HL-60/S4 treated with phorbol 12-myristate 13-acetate at 8.2 ng/mL for 4 days and 3 days (cell line): ENCODE data around the gene CILP.

Experiments used
- in situ Hi-C: fragments of 300-500 bp; cut with MboI; formaldehyde crosslinking; loops from 2 replicates; pipeline ENCODE4 v1.15.0; 2022; ENCODE audit warnings: low sequenced_read_pairs

The CILP gene

GRCh38 chr15:65223996-65224395 is 12.7 kb upstream of the CILP start:
- in situ Hi-C loops, result no loop called here

- in situ Hi-C loops, result no loop called here
These were observed 11.6 kb upstream of the CILP start for GRCh38 chr15:65222891-65223290.

DNA sequence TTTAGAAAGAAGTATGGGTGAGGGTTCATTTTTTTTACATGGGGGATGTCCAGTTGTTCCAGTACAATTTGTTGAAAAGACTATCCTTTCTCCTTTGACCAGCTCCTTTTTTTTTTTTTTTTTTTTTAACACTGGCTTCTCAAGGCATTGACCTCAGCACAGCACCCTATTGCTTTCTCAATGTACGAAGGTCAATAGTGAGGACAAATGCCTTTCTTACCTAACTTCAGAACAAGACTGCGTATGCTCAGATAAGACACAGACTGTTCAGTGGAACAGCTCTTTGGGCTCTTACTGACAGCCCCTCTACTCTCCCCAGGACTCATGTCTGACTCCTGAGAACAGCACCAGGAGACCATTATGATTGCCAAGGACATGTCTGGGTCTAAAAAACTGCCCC is 10.4 kb upstream of the CILP start:
- in situ Hi-C loops, result no loop called here

- in situ Hi-C loops, result no loop called here
These were observed 7.9 kb upstream of the CILP start for GRCh38 chr15:65219137-65219536.

- in situ Hi-C loops, result no loop called here
These were observed 6.5 kb upstream of the CILP start for GRCh38 chr15:65217526-65218482.

GRCh38 chr15:65215496-65215895 is 4.2 kb upstream of the CILP start:
- in situ Hi-C loops, result no loop called here

GRCh38 chr15:65214010-65214409 is 2.7 kb upstream of the CILP start:
- in situ Hi-C loops, result no loop called here

DNA sequence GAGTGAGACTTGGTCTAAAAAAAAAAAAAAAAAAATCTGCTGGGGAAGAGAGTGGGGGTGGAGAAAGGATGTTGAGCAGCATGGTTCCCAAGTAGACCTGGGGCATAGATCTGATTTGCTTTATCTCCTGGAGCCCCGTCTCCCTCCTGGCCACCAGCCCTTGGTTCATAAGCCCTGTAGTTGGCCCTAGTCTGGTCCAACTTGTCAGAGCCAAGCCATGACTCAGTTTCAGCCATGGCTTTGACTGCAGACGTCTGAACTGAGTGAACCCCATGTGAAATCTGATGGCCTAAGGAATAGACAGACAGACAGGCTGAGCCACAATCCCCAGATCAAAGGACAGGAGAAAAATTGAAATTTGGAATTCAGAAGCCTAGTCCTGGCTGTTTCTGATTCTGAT is 2.0 kb upstream of the CILP start:
- in situ Hi-C loops, result no loop called here

DNA sequence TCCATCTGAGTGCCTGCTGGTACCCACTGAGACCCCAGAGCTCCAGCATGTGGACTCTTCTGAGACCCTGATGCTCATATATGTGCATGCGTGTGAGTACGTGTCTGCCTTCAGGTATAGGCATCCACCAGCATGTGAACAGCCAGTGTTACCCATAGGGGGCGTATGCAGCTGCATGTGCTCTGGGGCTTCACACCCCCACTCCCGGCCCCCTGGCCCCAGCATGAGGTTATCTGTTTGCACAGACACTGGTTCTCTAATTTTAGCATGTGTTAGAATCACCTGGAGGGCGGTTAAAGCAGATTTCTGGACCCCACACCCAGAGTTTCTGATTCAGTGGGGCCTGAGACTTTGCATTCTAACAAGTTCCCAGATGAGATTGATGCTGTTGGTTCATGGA is 824 bp upstream of the CILP start:
- in situ Hi-C loops, result no loop called here

DNA sequence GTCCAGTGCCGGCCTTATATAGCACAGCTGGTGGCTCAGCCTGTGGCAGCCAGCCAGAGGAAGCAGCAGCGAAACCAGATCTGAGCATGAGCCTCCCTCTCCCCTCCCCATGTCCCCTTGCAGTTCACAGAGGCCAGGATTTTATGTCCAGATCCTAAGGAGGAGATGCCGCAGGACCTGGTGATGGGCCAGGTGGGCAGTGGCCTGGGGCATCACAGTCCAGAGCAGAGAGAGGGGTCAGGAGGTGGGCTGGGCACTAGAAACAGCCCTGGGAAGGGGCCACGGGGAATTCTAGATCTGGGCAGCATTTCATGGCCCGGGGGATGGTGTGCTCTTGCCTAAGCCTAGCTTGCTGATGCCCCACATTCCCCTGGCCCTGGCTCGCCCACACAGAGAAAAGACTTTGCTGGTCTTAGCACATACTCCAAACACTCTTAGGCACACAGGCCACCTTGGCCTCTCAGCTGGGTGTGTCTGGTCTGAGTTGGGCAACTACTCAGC is 259 bp upstream of the CILP start:
- in situ Hi-C loops, result no loop called here

GRCh38 chr15:65209701-65210643 is 1.3 kb downstream of the CILP start:
- in situ Hi-C loops, result no loop called here

GRCh38 chr15:65208647-65209046 is 2.6 kb downstream of the CILP start:
- in situ Hi-C loops, result no loop called here

DNA sequence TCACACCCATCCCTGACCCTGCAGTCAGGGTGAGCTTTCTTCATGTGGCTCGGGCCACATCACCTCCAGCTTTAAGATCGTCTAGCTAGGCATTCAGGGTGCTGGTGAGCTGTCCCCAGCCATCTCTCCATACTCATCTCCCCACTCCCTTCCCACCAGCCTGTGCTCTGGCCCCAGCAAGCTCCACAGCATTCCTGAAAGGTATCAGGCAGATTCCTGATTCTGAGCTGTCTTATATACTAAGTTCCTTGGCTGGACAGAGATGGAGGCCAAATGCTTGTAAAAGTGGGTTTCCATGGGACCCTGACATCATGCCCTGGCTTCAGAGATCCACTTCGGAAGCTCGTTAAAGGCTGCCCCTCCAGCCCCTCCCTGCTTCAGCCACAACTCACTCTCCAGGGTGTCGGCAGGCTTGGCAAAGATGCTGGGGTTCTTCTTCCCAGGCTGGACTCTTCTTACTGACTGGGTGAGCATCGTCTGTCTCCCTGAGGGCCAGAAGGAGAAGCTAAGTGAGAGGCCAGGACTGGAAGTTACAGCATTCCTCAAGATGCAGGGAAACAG is 3.9 kb downstream of the CILP start:
- in situ Hi-C loops, result no loop called here

- in situ Hi-C loops, result no loop called here
These were observed 4.5 kb downstream of the CILP start for GRCh38 chr15:65206750-65207149.

- in situ Hi-C loops, result no loop called here
These were observed 6.2 kb downstream of the CILP start for GRCh38 chr15:65204931-65205660.

- in situ Hi-C loops, result no loop called here
These were observed 6.9 kb downstream of the CILP start for GRCh38 chr15:65204236-65204930.

- in situ Hi-C loops, result no loop called here
These were observed 9.4 kb downstream of the CILP start for GRCh38 chr15:65201918-65202317.

- in situ Hi-C loops, result no loop called here
These were observed 12.7 kb downstream of the CILP start for GRCh38 chr15:65198571-65198970.

DNA sequence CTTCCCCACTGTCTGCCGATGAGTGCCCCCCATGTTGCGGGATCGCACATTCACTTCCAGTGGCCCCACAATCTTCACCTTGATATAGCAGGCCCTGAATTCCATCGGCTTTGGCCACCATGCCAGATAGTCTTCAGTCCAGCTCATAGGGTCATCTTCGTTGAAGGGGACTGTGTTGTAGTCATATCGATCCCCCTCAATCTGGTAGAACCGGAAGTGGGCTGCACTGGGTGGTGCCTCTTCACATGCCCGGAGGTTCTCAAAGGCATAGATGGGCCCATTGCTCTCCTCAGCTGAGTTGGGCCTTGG is 14.0 kb downstream of the CILP start:
- in situ Hi-C loops, result no loop called here
